Measurements from ENCODE around the gene RAP1B. TPM values are rescaled to one million over a fixed set of nuclear protein-coding genes. Genes with fewer than 3 reads are reported as not detected.

The RAP1B gene
- total and polyA plus RNA-seq, 9 of the 15 experiments (the other 6 are each of a cell fraction or from before 2014, with no cell fraction given): 107 to 309 (median 170) TPM

GRCh38 chr12:68686595-68687521 is 76.2 kb downstream of the RAP1B start, which contains the start of gene NUP107 (continued):
- TF ChIP-seq FOXP4 (CRISPR knock-in tag; IDR thresholded peaks at IDR 0.05; ENCODE audit: borderline replicate concordance) (no peak), GABPB1 (CRISPR knock-in tag; IDR thresholded peaks at IDR 0.05) (peak; percentile 100), GMEB1 (CRISPR knock-in tag; IDR thresholded peaks at IDR 0.05) (peak; percentile 58), BACH1 (tag; IDR thresholded peaks at IDR 0.05) (no peak), MEF2D (tag; conservative IDR thresholded peaks at IDR 0.05; ENCODE audit: low read depth) (0 out of 2 replicates have a peak, but pooled peaks have one; percentile 21), RNF2 (IDR thresholded peaks at IDR 0.05) (peak; percentile 63; the same call in 1 of the 2 replicates), SRSF1 (IDR thresholded peaks at IDR 0.05; ENCODE audit: low read depth, low read length) (no peak), ZNF699 (CRISPR knock-in tag; IDR thresholded peaks at IDR 0.05; ENCODE audit: insufficient replicate concordance) (no peak), ZNF253 (CRISPR knock-in tag; conservative IDR thresholded peaks at IDR 0.05) (no peak), NCOR1 (IDR thresholded peaks at IDR 0.05) (peak; percentile 79; the same call in 1 of the 2 replicates), CHD1 (IDR thresholded peaks at IDR 0.05; ENCODE audit: low read length) (no peak), KHSRP (IDR thresholded peaks at IDR 0.05) (no peak), L3MBTL2 (IDR thresholded peaks at IDR 0.05) (peak; percentile 57), FOS (IDR thresholded peaks at IDR 0.05; ENCODE audit: extremely low read depth, insufficient read length) (no peak), ERF (CRISPR knock-in tag; IDR thresholded peaks at IDR 0.05) (no peak), CCNT2 (IDR thresholded peaks at IDR 0.05; ENCODE audit: borderline replicate concordance, extremely low read depth, insufficient read length, low read depth, low read length) (peak; percentile 61), ZNF134 (CRISPR knock-in tag; conservative IDR thresholded peaks at IDR 0.05) (no peak), PURB (CRISPR knock-in tag; IDR thresholded peaks at IDR 0.05; ENCODE audit: low read depth) (no peak), SMARCE1 (IDR thresholded peaks at IDR 0.05) (peak; percentile 86), ZNF347 (CRISPR knock-in tag; IDR thresholded peaks at IDR 0.05; ENCODE audit: low read depth) (no peak), ZNF583 (CRISPR knock-in tag; IDR thresholded peaks at IDR 0.05) (peak; percentile 71; the same call in 1 of the 2 replicates), IRF2 (CRISPR knock-in tag; IDR thresholded peaks at IDR 0.05) (no peak)
- TF ChIP-seq, protein P1, sequence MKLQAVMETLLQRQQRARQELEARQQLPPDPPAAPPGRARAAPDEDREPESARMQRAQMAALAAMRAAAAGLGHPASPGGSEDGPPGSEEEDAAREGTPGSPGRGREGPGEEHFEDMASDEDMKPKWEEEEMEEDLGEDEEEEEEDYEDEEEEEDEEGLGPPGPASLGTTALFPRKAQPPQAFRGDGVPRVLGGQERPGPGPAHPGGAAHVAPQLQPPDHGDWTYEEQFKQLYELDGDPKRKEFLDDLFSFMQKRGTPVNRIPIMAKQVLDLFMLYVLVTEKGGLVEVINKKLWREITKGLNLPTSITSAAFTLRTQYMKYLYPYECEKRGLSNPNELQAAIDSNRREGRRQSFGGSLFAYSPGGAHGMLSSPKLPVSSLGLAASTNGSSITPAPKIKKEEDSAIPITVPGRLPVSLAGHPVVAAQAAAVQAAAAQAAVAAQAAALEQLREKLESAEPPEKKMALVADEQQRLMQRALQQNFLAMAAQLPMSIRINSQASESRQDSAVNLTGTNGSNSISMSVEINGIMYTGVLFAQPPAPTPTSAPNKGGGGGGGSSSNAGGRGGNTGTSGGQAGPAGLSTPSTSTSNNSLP (IDR thresholded peaks at IDR 0.05; ENCODE audit: borderline replicate concordance, low read depth, low read length): peak; percentile 78

Measured in K562 (cell line).